Neural crest cell (in vitro differentiated cells): ENCODE data around the gene PGM5. TPM values are rescaled to one million over a fixed set of nuclear protein-coding genes. Genes with fewer than 3 reads are reported as not detected.

Source experiments
- DNase-seq: peaks from one replicate; pipeline ENCODE4 v3.0.0; 2021; ENCODE audit warnings: low read depth, mixed read lengths, low spot score
- H3K27ac Mint-ChIP-seq: one replicate; pipeline ENCODE4 v1.8.0; 2021; ENCODE audit warnings: mild to moderate bottlenecking, mixed read lengths; ENCODE audit not compliant: unreplicated experiment
- H3K27me3 Mint-ChIP-seq: 2 replicates; pipeline ENCODE4 v1.8.0; 2021; ENCODE audit warnings: low read depth, mild to moderate bottlenecking, mixed read lengths
- H3K36me3 Mint-ChIP-seq: 2 replicates; pipeline ENCODE4 v1.8.0; 2021; ENCODE audit warnings: low read depth, mild to moderate bottlenecking, mixed read lengths
- H3K4me1 Mint-ChIP-seq: 2 replicates; pipeline ENCODE4 v1.8.0; 2021; ENCODE audit warnings: mixed read lengths
- H3K4me3 Mint-ChIP-seq: one replicate; pipeline ENCODE4 v1.8.0; 2021; ENCODE audit warnings: mild to moderate bottlenecking, mixed read lengths
- H3K9me3 Mint-ChIP-seq: 2 replicates; pipeline ENCODE4 v1.8.0; 2021; ENCODE audit warnings: mixed read lengths
- total RNA-seq: library from RNA; stranded (reverse); gene quantifications from 2 replicates; pipeline ENCODE4 v1.2.1, GENCODE V29; 2021
- TF ChIP-seq, protein P1 (sequence below): fragments of 200-600 bp; sonication (generic); conservative IDR thresholded peaks from 2 replicates; pipeline ENCODE4 v1.5.0; 2021; ENCODE audit warnings: antibody characterized with exemption, mild to moderate bottlenecking

The PGM5 gene
- total RNA-seq, 1 donor from 2014 or later: 0.16 TPM

DNA sequence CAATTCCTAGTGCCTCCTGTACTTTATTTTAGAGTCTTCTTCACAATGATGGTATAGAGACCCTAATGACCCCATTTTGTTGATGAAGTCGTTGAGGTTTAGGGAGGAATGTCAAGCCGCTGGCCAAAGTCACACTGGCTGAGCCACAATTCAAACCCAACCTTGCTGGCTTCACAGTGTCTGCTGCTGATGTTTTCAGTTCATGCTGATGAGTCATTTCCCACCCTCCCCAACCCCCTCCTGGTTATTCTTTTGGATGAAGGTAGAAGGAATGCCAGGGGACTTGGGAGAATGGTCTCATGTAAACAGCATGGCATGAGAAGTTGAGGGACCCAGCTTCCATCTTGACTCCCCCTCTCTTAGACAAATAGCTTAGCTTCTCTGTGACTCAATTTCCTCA lies 115.7 kb downstream of the PGM5 start:
- H3K36me3 Mint-ChIP-seq: no peaks in the 10 kb centered on the region
- no peak overlapping the region for H3K27ac Mint-ChIP-seq
- TF ChIP-seq, protein P1, sequence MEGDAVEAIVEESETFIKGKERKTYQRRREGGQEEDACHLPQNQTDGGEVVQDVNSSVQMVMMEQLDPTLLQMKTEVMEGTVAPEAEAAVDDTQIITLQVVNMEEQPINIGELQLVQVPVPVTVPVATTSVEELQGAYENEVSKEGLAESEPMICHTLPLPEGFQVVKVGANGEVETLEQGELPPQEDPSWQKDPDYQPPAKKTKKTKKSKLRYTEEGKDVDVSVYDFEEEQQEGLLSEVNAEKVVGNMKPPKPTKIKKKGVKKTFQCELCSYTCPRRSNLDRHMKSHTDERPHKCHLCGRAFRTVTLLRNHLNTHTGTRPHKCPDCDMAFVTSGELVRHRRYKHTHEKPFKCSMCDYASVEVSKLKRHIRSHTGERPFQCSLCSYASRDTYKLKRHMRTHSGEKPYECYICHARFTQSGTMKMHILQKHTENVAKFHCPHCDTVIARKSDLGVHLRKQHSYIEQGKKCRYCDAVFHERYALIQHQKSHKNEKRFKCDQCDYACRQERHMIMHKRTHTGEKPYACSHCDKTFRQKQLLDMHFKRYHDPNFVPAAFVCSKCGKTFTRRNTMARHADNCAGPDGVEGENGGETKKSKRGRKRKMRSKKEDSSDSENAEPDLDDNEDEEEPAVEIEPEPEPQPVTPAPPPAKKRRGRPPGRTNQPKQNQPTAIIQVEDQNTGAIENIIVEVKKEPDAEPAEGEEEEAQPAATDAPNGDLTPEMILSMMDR: no peak
- DNase-seq: no peak
- H3K4me1 Mint-ChIP-seq: no peaks in the 10 kb centered on the region
- H3K9me3 Mint-ChIP-seq: no peaks in the 10 kb centered on the region
- peaks cover 62% of the 10 kb centered on the region for H3K27me3 Mint-ChIP-seq
- no peak overlapping the region for H3K4me3 Mint-ChIP-seq

DNA sequence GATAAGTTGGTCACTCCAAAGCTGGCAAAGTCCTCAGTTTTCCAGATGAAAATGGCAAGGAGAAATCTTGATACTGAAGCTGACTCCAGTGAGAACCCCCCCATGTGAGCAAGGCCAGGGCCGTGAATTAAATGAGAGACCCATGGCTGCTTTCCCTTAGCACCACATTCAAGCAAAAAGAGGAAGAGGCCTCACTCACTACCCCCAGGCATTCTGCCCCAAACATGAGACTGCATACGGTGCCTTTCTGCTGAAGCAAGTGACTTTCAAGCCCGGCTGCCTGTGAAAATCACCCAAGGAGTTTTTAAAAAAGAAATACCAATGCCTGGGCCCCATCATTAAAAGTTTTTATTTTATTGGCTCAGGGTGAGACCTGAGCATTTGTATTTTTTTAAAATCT lies 117.4 kb downstream of the PGM5 start:
- TF ChIP-seq, protein P1: no peak
- Mint-ChIP-seq H3K27ac (no peak overlapping the region), H3K36me3 (no peaks in the 10 kb centered on the region), H3K4me1 (no peaks in the 10 kb centered on the region), H3K27me3 (peaks cover 65% of the 10 kb centered on the region), H3K9me3 (no peaks in the 10 kb centered on the region), H3K4me3 (no peak overlapping the region)
- no peak for DNase-seq

DNA sequence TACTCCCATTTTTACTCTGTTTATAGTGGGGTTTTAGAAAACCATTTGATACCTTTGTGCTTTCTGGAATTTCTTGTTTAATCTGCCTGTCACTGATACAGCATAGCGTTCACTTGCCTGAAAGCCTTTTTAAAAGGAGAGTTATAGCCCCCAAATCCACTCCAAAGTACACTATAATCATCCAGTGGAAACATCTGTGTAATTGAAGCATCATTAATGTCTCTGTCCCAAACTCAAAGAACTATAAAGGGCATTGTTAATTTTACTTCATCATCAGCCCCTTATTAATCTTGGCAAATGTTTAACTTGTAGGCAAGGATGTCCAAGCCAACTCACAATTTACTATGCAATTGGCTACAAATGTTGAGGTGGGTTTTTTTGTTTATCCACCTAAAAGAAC lies 120.0 kb downstream of the PGM5 start:
- no peaks in the 10 kb centered on the region for H3K4me1 Mint-ChIP-seq
- no peak overlapping the region for H3K4me3 Mint-ChIP-seq
- TF ChIP-seq, protein P1: no peak
- H3K36me3 Mint-ChIP-seq: no peaks in the 10 kb centered on the region
- H3K9me3 Mint-ChIP-seq: no peaks in the 10 kb centered on the region
- no peak for DNase-seq
- H3K27me3 Mint-ChIP-seq: peaks cover 70% of the 10 kb centered on the region
- no peak overlapping the region for H3K27ac Mint-ChIP-seq

DNA sequence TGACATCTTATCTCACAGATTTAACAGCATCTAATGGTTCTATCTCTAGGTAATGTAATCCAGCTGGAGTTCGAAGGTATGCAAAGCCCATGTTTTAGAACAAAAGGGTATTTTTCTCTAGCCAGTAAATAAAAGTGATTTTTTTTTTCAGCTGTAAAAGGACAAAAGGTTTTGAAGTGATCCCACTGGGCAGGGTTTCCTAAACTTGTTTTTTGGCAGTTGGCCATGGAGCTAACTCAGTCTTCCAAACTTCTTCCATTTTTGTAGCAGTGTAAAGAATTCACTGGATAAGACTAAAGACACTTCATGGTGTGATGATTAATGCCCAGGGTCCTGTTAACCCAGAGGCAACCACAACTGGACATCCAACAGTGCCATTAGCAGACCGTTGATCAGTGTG lies 120.4 kb downstream of the PGM5 start:
- no peaks in the 10 kb centered on the region for H3K36me3 Mint-ChIP-seq
- TF ChIP-seq, protein P1: no peak
- H3K4me3 Mint-ChIP-seq: no peak overlapping the region
- H3K4me1 Mint-ChIP-seq: no peaks in the 10 kb centered on the region
- peaks cover 74% of the 10 kb centered on the region for H3K27me3 Mint-ChIP-seq
- no peak overlapping the region for H3K27ac Mint-ChIP-seq
- H3K9me3 Mint-ChIP-seq: no peaks in the 10 kb centered on the region
- no peak for DNase-seq

DNA sequence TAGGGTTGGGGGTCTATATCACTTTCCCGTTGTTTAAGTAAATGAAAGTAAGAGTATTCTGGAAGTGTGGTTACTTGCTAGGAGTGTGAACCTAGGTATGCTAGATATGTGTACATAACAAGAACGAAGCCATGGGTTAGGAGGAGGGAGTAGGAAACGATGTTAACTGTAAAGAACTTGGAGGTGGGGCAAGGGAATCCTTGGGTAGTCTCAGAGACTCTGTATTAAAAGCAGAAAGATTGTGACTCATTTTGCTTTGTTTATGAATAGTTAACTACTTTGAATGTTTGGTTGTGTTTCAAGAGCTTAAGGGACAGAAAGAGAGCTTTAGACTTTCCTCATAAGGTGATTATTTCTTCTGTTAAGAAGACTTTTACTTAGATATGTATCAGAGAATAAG lies 124.4 kb downstream of the PGM5 start:
- Mint-ChIP-seq H3K27ac (no peak overlapping the region), H3K9me3 (peaks cover 6% of the 10 kb centered on the region), H3K4me3 (no peak overlapping the region), H3K36me3 (no peaks in the 10 kb centered on the region), H3K4me1 (no peaks in the 10 kb centered on the region), H3K27me3 (peaks cover 88% of the 10 kb centered on the region)
- DNase-seq: no peak
- TF ChIP-seq, protein P1: no peak

DNA sequence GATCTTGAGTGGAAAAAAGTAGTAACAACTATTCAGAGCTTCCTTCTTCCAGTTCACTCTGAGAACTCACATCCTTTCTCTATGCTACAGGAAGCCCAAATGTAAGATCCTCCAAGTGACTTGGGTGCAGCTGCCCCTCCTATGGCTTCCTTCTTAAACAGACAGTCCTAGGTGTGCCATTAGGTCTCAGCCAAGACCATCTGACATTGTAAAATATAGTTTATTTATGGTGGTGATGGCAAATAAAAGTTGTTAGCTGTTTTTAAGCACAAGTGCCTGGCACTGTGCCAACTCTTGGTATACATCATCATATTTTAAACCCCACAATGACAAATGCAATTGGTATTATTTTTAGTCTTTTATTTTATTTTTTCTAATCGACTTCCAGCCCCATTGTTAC lies 126.1 kb downstream of the PGM5 start:
- Mint-ChIP-seq H3K27ac (no peak overlapping the region), H3K9me3 (peaks cover 6% of the 10 kb centered on the region), H3K36me3 (no peaks in the 10 kb centered on the region), H3K4me1 (no peaks in the 10 kb centered on the region), H3K27me3 (peaks cover 78% of the 10 kb centered on the region), H3K4me3 (no peak overlapping the region)
- no peak for DNase-seq
- TF ChIP-seq, protein P1: no peak
